ENCODE measurements around the gene ABCF3.
"Not testable (repeated sequence)": the region's sequence is repeated elsewhere in the genome, so short reads cannot be mapped to it uniquely, and the experiment has no call there.

ABCF3 gene

DNA sequence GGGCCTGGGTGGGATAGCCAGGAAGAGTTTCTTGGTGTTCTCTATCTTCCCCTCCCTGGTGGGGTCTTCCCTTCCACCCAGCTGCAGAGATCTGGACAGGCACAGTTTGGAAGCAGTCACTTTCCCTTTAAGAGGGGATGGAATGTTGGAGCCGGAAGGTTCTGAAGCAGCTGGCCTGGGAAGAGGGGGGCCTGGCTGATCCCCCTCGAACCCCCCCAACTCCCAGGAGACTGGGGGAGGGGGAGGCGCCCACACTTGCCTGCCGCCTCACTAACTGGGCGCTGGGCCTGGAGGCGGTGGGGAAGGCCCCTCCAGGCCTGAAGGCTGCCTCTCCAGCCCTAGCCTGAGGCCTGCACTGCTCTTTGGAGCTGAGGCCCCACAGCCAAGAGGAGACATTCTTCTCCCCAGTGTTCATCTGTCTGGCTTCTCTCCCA, 29.5 kb upstream of the ABCF3 start:
- H3K4me3 ChIP-seq (ENCODE audit: low read length), result peak overlapping the region; percentile 99
- no peak for DNase-seq (ENCODE audit: low read depth)
- TF ChIP-seq, protein P1, sequence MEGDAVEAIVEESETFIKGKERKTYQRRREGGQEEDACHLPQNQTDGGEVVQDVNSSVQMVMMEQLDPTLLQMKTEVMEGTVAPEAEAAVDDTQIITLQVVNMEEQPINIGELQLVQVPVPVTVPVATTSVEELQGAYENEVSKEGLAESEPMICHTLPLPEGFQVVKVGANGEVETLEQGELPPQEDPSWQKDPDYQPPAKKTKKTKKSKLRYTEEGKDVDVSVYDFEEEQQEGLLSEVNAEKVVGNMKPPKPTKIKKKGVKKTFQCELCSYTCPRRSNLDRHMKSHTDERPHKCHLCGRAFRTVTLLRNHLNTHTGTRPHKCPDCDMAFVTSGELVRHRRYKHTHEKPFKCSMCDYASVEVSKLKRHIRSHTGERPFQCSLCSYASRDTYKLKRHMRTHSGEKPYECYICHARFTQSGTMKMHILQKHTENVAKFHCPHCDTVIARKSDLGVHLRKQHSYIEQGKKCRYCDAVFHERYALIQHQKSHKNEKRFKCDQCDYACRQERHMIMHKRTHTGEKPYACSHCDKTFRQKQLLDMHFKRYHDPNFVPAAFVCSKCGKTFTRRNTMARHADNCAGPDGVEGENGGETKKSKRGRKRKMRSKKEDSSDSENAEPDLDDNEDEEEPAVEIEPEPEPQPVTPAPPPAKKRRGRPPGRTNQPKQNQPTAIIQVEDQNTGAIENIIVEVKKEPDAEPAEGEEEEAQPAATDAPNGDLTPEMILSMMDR (conservative IDR thresholded peaks at IDR 0.05; ENCODE audit: low read depth, low read length), result no peak

DNA sequence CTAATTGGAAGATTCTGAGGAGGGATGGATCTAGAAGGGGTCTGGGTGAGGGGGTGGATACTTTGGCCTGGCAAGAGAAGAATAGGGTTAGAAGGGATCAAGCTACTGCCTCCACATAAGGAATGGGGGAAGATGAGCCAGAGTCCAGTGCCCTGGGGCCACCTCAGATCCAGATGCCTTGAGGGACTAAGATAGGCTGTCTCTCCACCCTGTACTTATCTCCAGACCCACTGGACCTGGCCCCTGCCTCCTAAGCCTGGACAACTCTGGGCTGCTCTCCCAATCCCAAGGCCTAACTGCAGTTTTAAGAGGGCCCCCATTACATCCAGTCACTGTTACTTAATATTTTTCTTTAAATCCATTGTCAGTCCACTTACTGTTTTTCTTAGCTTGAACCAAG, 28.8 kb upstream of the ABCF3 start:
- DNase-seq (ENCODE audit: low read depth), result no peak
- TF ChIP-seq, protein P1 (conservative IDR thresholded peaks at IDR 0.05; ENCODE audit: low read depth, low read length), result no peak
- H3K4me3 ChIP-seq (ENCODE audit: low read length), result peak overlapping the region; percentile 99

DNA sequence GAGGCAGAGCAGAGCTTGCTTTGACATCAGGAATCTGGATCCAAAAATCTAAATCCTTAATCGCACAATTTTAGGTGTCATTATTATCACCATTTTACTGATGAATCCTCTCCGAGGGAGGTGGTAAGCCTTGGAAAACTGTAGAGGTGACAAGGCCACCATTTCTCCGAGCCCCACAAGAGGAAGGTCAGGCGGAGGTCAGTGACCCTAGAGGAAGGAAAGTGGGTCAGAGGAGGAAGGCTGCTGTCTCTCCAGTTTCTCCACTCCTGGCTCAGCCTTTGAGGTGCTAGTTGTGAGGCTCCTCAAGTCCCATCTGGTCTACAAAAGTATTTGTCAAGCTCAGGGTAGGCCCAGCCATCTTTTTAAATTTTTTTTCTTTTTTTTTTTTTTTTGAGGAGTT, 27.6 kb upstream of the ABCF3 start:
- peak overlapping the region; percentile 99 for H3K4me3 ChIP-seq (ENCODE audit: low read length)
- TF ChIP-seq, protein P1 (conservative IDR thresholded peaks at IDR 0.05; ENCODE audit: low read depth, low read length), result no peak
- no peak for DNase-seq (ENCODE audit: low read depth)

DNA sequence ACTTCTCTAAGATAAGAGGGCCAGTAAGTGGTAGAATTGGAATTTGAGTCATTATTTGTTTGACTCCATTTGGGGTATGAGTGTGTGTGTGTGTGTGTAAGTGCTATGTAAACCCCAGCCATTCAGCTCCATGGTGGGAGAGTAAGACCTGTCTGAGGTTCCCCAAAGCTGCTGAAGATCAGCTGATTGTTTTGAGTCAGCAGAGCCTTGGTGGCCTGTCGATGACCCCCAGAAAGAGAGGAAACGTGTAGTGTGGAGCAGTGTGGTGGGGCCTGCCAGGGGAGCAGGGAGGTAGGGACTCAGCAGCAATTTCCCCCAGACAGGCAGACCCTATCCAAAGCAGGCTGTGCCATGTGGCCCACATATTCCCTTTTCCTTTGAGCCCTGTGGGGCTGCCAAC, 25.5 kb upstream of the ABCF3 start:
- DNase-seq (ENCODE audit: low read depth), result peak; percentile 97
- TF ChIP-seq, protein P1 (conservative IDR thresholded peaks at IDR 0.05; ENCODE audit: low read depth, low read length), result no peak
- H3K4me3 ChIP-seq (ENCODE audit: low read length), result peak overlapping the region; percentile 24

DNA sequence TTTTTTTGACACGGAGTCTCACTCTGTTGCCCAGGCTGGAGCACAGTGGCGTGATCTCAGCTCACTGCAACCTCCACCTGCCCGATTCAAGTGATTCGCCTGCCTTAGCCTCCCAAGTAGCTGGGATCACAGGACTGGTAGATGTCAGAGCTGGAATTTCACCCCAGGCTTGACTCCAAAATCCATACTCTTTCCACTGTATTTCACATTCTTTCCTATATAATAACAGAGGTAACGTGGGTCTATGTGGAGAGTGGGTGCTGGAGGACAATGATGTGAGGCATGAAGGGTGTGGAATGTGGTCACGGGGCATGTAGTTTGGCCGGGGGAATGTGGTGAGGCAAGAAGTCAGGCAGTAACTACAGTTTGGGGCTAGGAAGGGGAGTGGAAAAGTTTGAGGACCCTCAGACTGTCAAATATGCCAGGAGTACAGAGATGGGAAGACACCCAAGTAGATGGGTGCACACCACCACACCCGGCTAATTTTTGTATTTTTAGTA, 23.4 kb upstream of the ABCF3 start:
- H3K4me3 ChIP-seq (ENCODE audit: low read length); DNase-seq (ENCODE audit: low read depth): not testable (repeated sequence)

DNA sequence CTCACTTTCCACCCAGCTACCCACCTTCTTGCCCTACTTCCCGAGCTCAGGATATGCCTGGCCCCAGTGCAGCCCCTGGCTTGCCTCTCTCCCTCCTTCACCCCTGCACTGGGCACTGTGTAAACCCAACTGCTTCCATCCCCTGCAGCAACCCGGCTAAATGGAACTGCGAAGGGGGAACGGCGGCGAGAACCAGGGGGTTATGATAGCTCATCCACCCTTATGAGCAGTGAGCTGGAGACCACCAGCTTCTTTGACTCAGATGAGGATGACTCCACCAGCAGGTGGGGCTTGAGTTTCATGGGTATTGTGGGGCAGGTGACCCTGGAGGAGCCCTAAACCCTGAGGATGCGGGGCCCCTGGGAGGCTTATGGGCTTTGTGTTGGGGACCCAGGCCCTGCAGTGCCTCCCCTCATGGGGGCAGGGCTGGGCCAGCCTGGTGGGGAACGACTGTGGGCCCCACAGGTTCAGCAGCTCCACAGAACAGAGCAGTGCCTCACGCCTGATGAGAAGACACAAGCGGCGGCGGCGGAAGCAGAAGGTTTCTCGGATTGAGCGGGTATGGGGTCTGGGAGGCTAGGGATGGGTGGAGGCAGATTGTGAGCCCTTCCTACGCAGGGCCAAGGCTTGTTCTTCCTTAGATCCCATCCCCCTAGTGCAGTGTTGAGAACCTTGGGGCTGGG, 21.2 kb upstream of the ABCF3 start:
- H3K4me3 ChIP-seq (ENCODE audit: low read length), result no peak overlapping the region
- TF ChIP-seq, protein P1 (conservative IDR thresholded peaks at IDR 0.05; ENCODE audit: low read depth, low read length), result no peak
- no peak for DNase-seq (ENCODE audit: low read depth)

DNA sequence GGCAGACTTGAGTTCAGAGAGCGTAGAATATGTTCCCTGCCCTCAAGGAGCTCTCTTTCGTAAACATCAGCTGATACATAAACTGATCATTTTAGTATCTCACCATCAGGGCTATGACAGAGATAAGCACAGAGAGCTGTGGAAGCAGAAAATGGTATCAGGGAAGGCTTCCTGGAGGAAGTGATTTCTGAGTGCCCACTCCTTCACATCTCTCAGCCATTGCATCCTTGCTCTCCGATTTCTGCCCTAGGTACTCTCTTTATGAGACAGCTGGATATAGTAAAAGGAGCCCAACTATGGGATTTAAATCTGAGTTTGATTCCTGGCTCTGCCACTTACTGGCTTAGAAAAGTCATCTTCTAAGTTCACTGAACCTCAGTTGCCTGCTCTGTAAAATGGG, 20.5 kb upstream of the ABCF3 start:
- TF ChIP-seq, protein P1 (conservative IDR thresholded peaks at IDR 0.05; ENCODE audit: low read depth, low read length), result no peak
- DNase-seq (ENCODE audit: low read depth), result no peak
- no peak overlapping the region for H3K4me3 ChIP-seq (ENCODE audit: low read length)

Measured in retinal pigment epithelial cell (primary cell).